ENCODE data around the gene BEND3.

DNA sequence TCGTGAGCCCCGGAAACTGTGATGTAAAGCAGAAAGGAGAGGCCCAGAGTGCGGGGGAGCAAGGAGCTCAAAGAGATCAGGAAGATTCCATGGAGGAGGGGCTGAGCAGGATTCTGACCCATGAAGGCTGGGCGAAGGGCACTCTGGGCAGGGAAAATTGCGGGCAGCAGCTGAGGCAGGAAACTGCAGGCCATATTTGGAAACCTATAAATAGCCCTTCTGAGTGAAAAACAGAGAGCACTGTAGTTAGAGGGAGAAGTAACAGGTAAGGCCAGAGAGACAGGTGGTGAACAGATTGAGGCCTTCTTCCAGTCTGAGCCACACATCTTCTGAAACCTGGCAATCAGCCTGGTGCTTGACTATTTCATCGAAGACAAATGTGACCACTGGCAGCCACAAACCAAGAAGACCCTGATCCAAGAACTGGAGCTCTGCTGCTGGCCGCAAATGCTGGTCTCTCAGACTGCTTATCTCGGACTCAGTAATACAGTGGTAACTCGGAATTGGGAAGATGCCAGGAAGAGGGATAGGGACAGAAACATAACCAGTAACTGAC, 14.1 kb upstream of the BEND3 start:
- TF ChIP-seq, protein P1, sequence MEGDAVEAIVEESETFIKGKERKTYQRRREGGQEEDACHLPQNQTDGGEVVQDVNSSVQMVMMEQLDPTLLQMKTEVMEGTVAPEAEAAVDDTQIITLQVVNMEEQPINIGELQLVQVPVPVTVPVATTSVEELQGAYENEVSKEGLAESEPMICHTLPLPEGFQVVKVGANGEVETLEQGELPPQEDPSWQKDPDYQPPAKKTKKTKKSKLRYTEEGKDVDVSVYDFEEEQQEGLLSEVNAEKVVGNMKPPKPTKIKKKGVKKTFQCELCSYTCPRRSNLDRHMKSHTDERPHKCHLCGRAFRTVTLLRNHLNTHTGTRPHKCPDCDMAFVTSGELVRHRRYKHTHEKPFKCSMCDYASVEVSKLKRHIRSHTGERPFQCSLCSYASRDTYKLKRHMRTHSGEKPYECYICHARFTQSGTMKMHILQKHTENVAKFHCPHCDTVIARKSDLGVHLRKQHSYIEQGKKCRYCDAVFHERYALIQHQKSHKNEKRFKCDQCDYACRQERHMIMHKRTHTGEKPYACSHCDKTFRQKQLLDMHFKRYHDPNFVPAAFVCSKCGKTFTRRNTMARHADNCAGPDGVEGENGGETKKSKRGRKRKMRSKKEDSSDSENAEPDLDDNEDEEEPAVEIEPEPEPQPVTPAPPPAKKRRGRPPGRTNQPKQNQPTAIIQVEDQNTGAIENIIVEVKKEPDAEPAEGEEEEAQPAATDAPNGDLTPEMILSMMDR (IDR thresholded peaks at IDR 0.05) = no peak
- TF ChIP-seq EP300 (IDR thresholded peaks at IDR 0.05) (no peak), POLR2A (IDR thresholded peaks at IDR 0.05) (no peak), POLR2AphosphoS5 (IDR thresholded peaks at IDR 0.05) (no peak)

Data from upper lobe of left lung (tissue), 4 donors.